ENCODE measurements around the gene PTPRQ.
"Not testable (repeated sequence)": the region's sequence is repeated elsewhere in the genome, so short reads cannot be mapped to it uniquely, and the experiment has no call there.

The PTPRQ gene

GRCh38 chr12:80477521-80478145 lies 33.6 kb downstream of the PTPRQ start:
- not testable (repeated sequence) for DNase-seq

- DNase-seq: no peak
Observed at GRCh38 chr12:80484746-80485145, 40.7 kb downstream of the PTPRQ start.

GRCh38 chr12:80485222-80485987 lies 41.4 kb downstream of the PTPRQ start:
- no peak for DNase-seq

DNA sequence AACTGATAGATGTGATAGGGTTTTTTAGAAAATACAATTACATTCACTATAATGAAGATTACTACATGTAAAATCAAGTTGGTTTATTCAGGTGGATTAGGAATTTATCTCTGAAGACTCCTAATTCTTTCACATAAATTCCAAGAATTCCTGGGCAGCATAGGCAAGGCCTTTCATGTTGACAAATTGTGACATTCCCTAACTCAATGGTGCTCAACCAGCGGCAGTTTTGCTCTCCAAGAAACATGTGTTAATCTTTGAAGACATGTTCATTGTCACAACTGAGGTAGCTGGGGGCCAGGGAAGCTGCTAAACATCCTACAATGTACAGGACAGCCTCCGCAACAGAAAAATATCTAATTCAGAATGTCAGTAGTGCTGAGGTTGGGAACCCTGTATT lies 46.3 kb downstream of the PTPRQ start:
- DNase-seq: no peak

DNA sequence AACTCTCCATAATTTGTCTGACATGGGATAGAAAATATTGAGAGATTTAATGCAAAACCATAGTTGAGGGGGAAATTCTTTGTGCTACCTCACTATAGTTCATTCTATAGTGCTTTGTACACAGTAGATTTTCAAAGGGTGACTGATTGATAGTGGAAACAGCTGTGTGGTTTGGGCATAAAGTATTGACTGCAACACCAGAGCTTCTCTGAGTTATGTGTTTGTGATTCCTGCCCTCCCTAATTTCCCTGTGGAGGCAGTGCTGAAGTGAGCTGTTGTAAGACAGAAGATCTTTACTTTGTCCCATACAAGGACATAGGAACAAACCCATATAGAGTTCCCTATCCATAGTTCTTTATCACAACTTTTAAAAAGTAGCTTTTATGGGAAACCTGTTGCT lies 47.1 kb downstream of the PTPRQ start:
- no peak for DNase-seq

DNA sequence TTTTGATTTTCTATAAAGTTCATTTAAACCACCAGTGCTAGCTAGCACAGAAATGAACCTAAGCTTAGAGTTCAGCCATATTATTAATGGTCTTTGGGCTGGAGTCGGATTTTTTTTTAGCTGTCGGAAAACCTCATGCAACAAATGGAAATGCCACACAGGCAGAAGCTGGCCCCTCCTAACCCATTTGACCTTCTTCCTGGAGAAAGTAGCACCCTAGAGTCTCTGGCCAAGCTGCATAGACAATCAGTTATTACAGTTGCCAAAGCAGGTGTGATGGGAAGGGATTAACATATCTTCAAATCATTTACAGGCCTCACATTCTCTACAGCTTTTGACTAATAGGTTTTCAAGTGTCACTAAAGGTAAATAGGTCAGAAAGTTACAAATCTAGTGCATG lies 49.4 kb downstream of the PTPRQ start:
- DNase-seq: no peak

- DNase-seq: no peak
Observed at GRCh38 chr12:80494836-80495235, 50.8 kb downstream of the PTPRQ start.

- DNase-seq: no peak
Observed at GRCh38 chr12:80498059-80498728, 54.2 kb downstream of the PTPRQ start.

DNA sequence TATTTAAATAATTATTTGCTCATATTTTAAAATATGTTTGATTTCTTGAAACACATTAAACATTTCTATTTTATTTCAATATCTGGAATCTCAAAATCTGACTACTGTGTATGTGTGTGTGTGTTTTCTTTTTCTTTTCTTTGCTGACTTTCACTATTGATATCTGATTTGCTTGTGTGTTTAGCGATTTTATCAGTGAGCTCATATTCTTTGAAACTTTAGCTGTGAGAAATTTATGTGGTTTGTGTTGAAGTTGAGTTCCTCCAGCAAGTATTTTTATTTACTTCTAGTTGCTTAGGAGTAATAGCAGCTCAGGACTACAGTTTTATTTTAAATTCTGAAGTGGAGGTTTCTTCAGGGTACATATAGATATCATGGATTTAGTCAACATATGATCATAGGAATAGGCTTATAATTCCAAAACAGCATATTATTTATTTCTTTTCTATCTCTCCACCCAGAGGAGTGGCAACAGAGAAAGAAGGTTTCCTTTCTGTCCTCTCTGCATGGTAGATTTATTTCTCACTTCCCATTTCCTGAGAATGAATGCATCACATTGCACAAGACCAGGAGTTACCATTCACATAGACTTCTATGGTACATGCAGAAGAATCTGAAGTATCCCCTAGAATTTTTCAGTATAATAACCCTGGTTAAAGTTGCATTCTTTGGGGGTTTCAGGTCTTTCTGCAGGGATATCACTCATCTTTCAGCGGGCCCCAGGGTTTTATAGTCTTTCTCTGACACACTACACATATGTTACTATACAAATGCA lies 60.5 kb downstream of the PTPRQ start:
- DNase-seq: no peak

GRCh38 chr12:80509781-80510556 lies 65.9 kb downstream of the PTPRQ start:
- DNase-seq: no peak

DNA sequence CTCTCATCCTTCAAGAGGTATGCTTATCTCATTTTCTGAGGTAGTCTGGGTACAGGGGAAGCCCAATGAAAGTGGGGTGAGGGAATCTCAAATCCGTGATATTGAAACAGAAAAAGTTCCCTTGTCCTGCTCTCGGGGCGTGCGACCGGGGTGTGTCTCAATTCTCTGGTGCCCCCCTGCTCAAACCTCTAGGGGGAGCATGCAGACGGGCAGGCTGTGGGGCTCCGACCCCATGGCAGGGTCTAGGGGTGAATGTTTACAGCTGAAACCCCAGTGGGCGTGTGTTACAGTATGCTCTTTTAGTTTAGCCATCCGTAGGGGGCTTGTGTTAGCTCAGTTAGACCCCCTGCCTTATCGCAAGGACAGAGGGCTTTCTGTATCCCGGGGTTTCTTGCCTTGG lies 68.7 kb downstream of the PTPRQ start:
- DNase-seq: no peak

DNA sequence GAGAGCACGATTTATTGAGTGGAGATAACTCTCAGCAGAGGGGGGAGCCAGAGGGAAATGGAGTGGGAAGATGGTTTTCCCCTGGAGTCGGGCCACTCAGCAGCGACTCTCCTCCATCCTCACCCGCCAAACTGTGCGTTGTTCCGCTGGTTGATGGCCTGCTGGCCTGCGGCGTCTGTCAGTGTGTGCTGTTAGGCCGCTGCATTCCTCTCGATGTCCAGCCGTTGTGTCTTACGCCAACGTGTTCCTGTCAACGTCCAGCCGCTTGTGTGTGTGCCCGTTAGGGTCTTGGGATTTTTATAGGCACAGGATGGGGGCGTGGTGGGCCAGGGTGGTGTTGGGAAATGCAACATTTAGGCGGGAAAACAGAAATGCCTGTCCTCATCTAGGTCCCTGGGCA lies 69.2 kb downstream of the PTPRQ start:
- no peak for DNase-seq

DNA sequence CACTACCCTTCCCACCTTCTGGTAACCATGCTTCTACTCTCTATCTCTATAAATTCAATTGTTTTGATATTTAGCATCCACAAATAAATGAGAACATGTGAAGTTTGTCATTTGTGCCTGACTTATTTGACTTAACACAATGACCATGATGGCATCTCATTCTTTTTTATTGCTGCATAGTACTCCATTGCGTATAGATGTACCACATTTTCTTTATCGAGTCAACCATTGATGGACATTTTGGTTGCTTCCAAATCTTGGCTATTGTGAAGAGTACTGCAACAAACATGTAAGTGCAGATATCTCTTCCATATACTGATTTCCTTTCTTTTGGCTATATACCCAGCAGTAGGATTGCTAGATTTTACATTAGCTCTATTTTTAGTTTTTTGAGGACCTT lies 73.6 kb downstream of the PTPRQ start:
- no peak for DNase-seq

- DNase-seq: no peak
Observed at GRCh38 chr12:80531646-80532045, 87.6 kb downstream of the PTPRQ start.

DNA sequence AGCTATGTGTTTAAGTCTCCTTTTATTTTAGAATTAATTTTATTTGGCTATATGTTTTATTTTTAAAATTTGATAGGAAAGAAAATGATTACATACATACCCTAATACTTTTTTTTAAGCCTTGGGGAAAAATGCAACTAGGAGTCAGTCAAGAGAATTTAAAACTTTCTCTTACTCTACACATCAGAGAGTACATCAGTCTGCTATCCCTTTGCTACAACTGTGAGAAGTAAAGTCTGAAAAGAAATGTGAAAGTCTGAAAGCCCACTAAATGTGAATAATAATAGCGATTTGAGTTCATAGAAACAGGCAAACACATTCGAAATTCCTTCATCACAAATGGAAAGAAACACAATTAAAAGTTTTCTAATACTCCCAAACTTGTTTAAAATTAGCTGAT lies 95.0 kb downstream of the PTPRQ start:
- no peak for DNase-seq

DNA sequence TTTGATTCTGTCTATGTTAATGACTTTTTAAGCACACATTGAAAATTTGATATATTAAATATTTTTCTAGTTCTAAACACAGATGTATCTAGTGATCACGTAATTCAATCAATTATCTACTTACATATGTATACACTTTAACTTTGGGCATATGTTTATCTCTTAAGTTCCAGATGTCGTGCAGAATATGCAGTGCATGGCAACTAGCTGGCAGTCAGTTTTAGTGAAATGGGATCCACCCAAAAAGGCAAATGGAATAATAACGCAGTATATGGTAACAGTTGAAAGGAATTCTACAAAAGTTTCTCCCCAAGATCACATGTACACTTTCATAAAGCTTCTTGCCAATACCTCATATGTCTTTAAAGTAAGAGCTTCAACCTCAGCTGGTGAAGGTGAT lies 105.3 kb downstream of the PTPRQ start:
- DNase-seq: no peak

- no peak for DNase-seq
Observed at GRCh38 chr12:80551897-80552296, 107.9 kb downstream of the PTPRQ start.

GRCh38 chr12:80553316-80553715 lies 109.3 kb downstream of the PTPRQ start:
- no peak for DNase-seq

- DNase-seq: no peak
Observed at GRCh38 chr12:80556566-80556965, 112.5 kb downstream of the PTPRQ start.

GRCh38 chr12:80559766-80560165 lies 115.7 kb downstream of the PTPRQ start:
- DNase-seq: no peak

GRCh38 chr12:80565271-80565670 lies 121.2 kb downstream of the PTPRQ start:
- DNase-seq: no peak

DNA sequence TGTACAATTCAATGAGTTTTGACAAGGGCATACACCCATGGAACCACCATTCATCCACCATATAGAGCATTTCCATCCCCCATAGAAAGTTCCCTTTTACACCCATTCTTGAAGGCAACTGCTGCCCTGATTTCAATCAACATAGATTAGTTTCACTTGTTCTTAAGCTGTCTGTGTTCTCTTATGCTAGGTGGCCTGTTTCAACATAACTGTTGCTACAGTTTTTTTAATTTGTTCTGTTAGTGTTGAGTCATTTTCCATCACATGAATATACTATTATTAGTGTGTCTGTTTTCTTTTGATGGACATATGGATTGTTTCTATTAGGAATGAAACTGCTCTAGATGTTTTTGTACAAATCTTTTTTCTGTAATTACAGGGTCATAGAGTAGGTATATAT lies 123.4 kb downstream of the PTPRQ start:
- DNase-seq: no peak

Measured in effector CD8-positive, alpha-beta T cell (primary cell).